ENCODE measurements around the gene TMEM9B.

TMEM9B gene

DNA sequence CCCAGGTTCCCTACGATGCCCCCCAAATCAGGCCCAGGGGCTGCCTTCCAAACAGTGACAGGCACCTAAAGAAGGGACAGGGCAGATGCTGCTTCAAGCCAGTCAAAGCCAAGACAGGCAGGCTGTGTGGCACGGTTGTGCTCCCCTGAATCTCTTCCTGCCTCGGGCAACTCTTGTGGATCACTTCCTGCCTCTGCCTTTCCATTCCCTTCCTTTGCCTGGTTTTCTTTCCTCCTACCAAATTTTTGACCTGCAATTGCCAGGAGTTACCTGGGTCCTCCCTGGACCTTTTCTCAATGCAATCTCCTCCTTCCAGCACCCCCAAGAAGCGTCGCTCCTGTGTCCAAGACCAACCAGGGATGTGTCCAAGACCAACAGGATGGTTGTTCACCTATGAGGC, 37.0 kb downstream of the TMEM9B start:
- Histone ChIP-seq H3K27me3 (replicated peaks; ENCODE audit: control insufficient read depth, insufficient read depth, low read length) (no peaks in the 10 kb centered on the region), H3K4me1 (ENCODE audit: control insufficient read depth, insufficient read depth, low read length) (peaks cover 7% of the 10 kb centered on the region), H3K9me3 (ENCODE audit: control insufficient read depth, low read length) (no peaks in the 10 kb centered on the region), H3K36me3 (ENCODE audit: control insufficient read depth, insufficient read depth, low read length, severe bottlenecking) (peaks cover 4% of the 10 kb centered on the region), H3K9ac (ENCODE audit: low read length) (no peak overlapping the region), H3K4me3 (ENCODE audit: low read length) (no peak overlapping the region)
- DNase-seq (ENCODE audit: low read depth) = no peak

DNA sequence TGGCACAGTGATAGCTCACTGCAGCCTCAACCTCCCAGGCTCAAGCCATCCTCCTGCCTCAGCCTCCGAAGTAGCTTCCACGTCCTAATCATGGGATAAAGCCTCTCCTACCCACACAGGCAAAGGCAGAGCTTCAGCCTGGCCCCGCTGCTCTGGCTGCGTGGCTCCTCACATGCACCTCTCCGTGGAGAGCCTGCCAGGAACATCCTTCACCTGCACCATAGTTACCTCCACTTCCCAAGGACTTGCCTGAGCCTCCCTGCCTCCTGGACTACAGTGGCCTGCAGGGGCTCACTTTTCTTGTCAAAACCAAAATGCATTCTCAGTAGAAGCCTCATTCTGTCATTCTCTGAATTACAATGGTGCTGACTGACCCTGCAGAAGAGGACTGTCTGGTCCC, 38.0 kb downstream of the TMEM9B start:
- peaks cover 14% of the 10 kb centered on the region for H3K36me3 ChIP-seq (ENCODE audit: control insufficient read depth, insufficient read depth, low read length, severe bottlenecking)
- H3K27me3 ChIP-seq (replicated peaks; ENCODE audit: control insufficient read depth, insufficient read depth, low read length) = no peaks in the 10 kb centered on the region
- H3K4me3 ChIP-seq (ENCODE audit: low read length) = no peak overlapping the region
- no peak for DNase-seq (ENCODE audit: low read depth)
- no peaks in the 10 kb centered on the region for H3K9me3 ChIP-seq (ENCODE audit: control insufficient read depth, low read length)
- H3K4me1 ChIP-seq (ENCODE audit: control insufficient read depth, insufficient read depth, low read length) = peaks cover 7% of the 10 kb centered on the region
- H3K9ac ChIP-seq (ENCODE audit: low read length) = no peak overlapping the region

DNA sequence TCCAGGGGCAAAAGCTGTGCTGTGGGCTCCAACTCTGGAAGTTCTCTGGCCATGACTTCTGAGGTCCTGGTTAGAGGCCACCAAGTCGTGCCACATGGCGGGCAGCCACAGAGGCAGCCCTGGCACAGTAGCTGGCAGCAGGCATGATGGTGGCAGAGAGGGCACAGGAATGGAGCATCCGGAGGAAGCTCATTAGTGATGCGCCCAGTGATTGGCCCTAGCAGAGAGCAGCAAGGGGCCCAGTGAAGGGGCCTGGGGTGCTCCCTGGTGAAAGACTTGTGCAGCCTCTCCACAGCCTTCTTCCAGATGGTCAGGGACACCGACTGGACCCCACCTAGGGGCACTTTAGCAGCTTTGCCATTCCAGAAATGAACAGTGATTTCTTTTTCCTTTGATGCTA, 38.5 kb downstream of the TMEM9B start:
- Histone ChIP-seq H3K4me1 (ENCODE audit: control insufficient read depth, insufficient read depth, low read length) (peaks cover 7% of the 10 kb centered on the region), H3K4me3 (ENCODE audit: low read length) (no peak overlapping the region), H3K9me3 (ENCODE audit: control insufficient read depth, low read length) (no peaks in the 10 kb centered on the region), H3K27me3 (replicated peaks; ENCODE audit: control insufficient read depth, insufficient read depth, low read length) (no peaks in the 10 kb centered on the region), H3K36me3 (ENCODE audit: control insufficient read depth, insufficient read depth, low read length, severe bottlenecking) (peaks cover 19% of the 10 kb centered on the region), H3K9ac (ENCODE audit: low read length) (no peak overlapping the region)
- DNase-seq (ENCODE audit: low read depth) = no peak

DNA sequence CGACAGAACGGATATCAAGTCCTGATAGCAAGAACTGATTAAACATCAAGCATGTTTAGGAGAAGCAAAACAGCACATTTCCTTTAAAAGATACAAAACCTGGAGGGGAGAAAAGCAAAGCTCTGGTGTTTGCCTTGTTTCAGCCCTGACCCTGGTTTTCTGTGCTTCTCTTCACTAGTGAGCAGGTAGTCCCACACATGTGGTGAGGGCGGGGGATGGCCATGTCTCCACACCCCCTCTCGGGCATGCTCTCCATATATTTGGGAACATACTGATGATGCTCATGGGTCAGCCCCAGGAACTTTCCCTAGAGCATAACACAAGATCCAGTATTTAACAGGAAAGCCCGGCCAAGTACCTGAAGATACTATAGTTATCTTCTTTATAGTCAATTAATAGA, 41.6 kb downstream of the TMEM9B start:
- H3K9ac ChIP-seq (ENCODE audit: low read length) = no peak overlapping the region
- H3K9me3 ChIP-seq (ENCODE audit: control insufficient read depth, low read length) = no peaks in the 10 kb centered on the region
- no peak for DNase-seq (ENCODE audit: low read depth)
- H3K27me3 ChIP-seq (replicated peaks; ENCODE audit: control insufficient read depth, insufficient read depth, low read length) = no peaks in the 10 kb centered on the region
- H3K4me3 ChIP-seq (ENCODE audit: low read length) = no peak overlapping the region
- peaks cover 47% of the 10 kb centered on the region for H3K36me3 ChIP-seq (ENCODE audit: control insufficient read depth, insufficient read depth, low read length, severe bottlenecking)
- peaks cover 10% of the 10 kb centered on the region for H3K4me1 ChIP-seq (ENCODE audit: control insufficient read depth, insufficient read depth, low read length)

DNA sequence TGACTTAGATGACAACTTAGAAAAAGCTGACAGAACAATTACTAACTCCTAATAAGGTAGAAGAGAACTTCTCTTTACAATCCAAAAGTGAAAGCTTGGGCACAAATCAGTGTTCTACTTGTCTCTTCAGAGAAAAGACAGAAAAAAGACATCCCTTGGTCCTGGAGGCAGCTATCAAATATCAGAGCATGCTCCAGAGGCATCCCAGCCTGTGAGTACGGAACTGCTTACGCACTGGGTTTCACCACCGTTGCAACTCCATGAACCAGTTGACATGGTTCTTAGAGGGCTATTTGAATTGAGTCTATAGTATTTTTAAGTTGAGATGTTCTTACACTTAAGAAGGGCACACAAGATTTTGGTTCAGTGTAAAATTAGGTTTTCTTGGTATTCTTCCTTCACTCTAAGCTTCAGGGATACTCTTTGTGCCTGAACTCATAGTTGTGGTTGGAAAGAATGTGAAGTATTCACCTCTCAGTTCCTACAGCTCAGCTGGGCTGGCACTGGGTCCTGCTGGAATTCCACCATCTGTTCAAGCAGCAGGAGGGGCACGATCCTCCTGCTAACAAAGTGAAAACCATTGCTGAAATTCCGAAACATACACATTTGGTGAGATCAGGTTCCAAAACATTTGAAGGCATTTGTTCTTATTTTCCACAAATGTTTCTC, 47.0 kb downstream of the TMEM9B start:
- peaks cover 31% of the 10 kb centered on the region for H3K4me1 ChIP-seq (ENCODE audit: control insufficient read depth, insufficient read depth, low read length)
- H3K9me3 ChIP-seq (ENCODE audit: control insufficient read depth, low read length) = no peaks in the 10 kb centered on the region
- H3K27me3 ChIP-seq (replicated peaks; ENCODE audit: control insufficient read depth, insufficient read depth, low read length) = no peaks in the 10 kb centered on the region
- H3K36me3 ChIP-seq (ENCODE audit: control insufficient read depth, insufficient read depth, low read length, severe bottlenecking) = peaks cover 60% of the 10 kb centered on the region
- H3K4me3 ChIP-seq (ENCODE audit: low read length) = peak overlapping the region; percentile 62
- DNase-seq (ENCODE audit: low read depth) = peak; percentile 93
- peak overlapping the region; percentile 75 for H3K9ac ChIP-seq (ENCODE audit: low read length)

DNA sequence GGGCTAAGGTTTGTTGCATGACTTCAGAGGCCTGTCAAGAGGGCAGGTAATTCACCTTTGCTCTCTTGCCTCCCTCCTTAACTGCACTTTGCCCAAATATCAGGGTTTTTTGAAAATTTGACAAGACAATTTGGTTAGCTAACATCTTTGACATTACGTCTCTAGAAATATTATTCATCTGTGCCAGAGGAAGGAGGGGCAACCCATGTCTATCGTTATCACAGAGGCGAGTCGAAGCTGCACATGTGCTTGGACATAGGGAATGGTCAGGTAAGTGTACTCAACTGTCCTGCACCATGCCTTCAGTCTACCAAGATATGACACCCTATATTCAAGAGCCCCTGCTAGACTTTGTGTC, 49.6 kb downstream of the TMEM9B start:
- Histone ChIP-seq H3K9me3 (ENCODE audit: control insufficient read depth, low read length) (no peaks in the 10 kb centered on the region), H3K36me3 (ENCODE audit: control insufficient read depth, insufficient read depth, low read length, severe bottlenecking) (peaks cover 35% of the 10 kb centered on the region), H3K4me3 (ENCODE audit: low read length) (no peak overlapping the region), H3K9ac (ENCODE audit: low read length) (no peak overlapping the region), H3K27me3 (replicated peaks; ENCODE audit: control insufficient read depth, insufficient read depth, low read length) (no peaks in the 10 kb centered on the region), H3K4me1 (ENCODE audit: control insufficient read depth, insufficient read depth, low read length) (peaks cover 38% of the 10 kb centered on the region)
- DNase-seq (ENCODE audit: low read depth) = no peak

DNA sequence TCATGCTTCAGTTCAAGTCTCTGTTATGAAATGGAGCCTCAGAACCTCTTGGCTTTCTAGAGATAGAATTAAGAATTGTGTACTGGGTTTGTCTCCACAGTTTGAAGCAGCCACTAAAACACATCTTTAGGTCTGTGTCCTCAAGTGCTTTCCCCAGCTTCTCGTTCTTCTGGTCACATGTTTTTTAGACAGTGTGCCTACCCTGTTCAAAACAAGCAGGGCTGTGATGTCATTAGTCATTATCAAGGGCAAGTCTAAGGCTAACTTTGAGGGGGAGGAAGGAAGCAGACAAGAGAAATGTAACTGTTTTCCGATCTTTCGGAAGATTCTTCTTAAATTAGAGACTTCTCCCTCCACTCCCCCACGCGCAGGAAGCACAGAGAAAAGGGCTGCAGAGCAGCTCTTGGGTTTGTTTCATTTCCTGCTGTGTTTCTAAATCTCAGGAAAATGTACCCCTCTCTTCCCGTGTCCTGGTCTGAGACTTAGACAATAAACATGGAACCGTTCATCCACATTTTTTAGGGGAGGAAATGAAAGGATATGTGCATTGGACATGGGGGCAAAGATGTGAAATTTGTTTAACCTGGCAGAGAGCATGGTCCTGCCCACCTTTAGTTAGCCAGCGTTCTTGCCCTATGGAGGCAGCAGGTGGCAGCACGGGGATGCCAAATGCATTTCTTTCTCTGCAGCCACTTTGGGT, 50.1 kb downstream of the TMEM9B start:
- Histone ChIP-seq H3K4me1 (ENCODE audit: control insufficient read depth, insufficient read depth, low read length) (peaks cover 38% of the 10 kb centered on the region), H3K27me3 (replicated peaks; ENCODE audit: control insufficient read depth, insufficient read depth, low read length) (no peaks in the 10 kb centered on the region), H3K9me3 (ENCODE audit: control insufficient read depth, low read length) (no peaks in the 10 kb centered on the region), H3K36me3 (ENCODE audit: control insufficient read depth, insufficient read depth, low read length, severe bottlenecking) (peaks cover 31% of the 10 kb centered on the region), H3K4me3 (ENCODE audit: low read length) (peak overlapping the region; percentile 36), H3K9ac (ENCODE audit: low read length) (peak overlapping the region; percentile 50)
- DNase-seq (ENCODE audit: low read depth) = peak; percentile 50

DNA sequence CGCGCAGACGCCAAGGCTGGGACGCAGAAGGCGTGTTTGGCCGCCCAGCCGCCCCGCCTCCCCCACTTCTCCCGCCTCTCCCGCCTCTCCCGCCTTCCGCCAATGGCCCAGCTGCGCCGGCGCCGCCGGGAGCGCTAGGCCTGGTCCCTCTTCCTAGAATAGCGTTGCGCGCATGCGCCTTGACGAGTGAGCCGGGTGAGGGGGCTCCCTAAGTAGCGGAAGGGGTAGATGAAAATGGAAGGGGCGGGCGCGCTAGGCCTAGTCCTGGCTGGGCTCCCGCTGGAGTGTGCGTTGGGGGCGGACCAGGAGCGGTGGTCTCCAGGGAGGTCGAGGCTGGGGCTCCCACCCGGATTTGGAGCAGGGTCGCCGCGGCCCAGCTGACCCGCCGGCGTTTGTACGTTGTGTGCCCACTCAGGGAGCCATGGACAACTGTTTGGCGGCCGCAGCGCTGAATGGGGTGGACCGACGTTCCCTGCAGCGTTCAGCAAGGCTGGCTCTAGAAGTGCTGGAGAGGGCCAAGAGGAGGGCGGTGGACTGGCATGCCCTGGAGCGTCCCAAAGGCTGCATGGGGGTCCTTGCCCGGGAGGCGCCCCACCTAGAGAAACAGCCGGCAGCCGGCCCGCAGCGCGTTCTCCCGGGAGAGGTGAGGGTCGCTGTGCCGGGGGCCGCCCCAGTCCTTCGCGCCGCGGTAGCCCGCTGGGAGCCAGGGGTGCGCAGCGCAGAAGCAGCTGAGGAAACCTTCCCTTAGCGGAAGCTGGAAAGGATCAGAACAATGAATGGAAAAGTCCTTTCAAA, 53.0 kb downstream of the TMEM9B start, which contains the start of gene AKIP1:
Gene AKIP1 (plus strand): TSS at position 161 of the 795 bp plus-strand sequence. CDS start 261 bp downstream, at position 422.
- Histone ChIP-seq H3K4me1 (ENCODE audit: control insufficient read depth, insufficient read depth, low read length) (peaks cover 31% of the 10 kb centered on the region), H3K9me3 (ENCODE audit: control insufficient read depth, low read length) (no peaks in the 10 kb centered on the region), H3K4me3 (ENCODE audit: low read length) (peak within 1 kb of the TSS; percentile 95), H3K36me3 (ENCODE audit: control insufficient read depth, insufficient read depth, low read length, severe bottlenecking) (peaks cover 7% of the 10 kb centered on the region), H3K9ac (ENCODE audit: low read length) (peak within 1 kb of the TSS; percentile 98), H3K27me3 (replicated peaks; ENCODE audit: control insufficient read depth, insufficient read depth, low read length) (no peaks in the 10 kb centered on the region)
- peak; percentile 98 for DNase-seq (ENCODE audit: low read depth)

DNA sequence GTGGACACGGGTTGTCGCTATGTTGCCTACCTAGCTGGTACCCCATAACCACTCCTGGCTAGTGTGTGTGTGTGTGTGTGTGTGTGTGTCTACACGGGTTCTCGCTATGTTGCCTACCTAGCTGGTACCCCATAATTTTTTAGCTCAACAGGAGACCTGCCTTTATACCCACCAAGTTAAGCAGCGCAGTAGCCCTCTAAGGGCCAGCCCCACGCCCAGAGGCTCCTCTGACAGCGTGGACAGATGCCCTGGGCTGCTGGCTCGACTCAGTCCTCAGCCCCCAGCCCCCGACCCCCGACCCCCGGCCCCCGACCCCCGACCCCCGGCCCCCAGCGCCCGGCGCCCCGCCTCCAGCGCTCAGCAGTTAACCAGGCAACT, 53.6 kb downstream of the TMEM9B start:
- no peak for DNase-seq (ENCODE audit: low read depth)
- Histone ChIP-seq H3K9me3 (ENCODE audit: control insufficient read depth, low read length) (no peaks in the 10 kb centered on the region), H3K9ac (ENCODE audit: low read length) (peak overlapping the region; percentile 80), H3K4me3 (ENCODE audit: low read length) (peak overlapping the region; percentile 86), H3K4me1 (ENCODE audit: control insufficient read depth, insufficient read depth, low read length) (peaks cover 36% of the 10 kb centered on the region), H3K27me3 (replicated peaks; ENCODE audit: control insufficient read depth, insufficient read depth, low read length) (no peaks in the 10 kb centered on the region), H3K36me3 (ENCODE audit: control insufficient read depth, insufficient read depth, low read length, severe bottlenecking) (peaks cover 5% of the 10 kb centered on the region)

DNA sequence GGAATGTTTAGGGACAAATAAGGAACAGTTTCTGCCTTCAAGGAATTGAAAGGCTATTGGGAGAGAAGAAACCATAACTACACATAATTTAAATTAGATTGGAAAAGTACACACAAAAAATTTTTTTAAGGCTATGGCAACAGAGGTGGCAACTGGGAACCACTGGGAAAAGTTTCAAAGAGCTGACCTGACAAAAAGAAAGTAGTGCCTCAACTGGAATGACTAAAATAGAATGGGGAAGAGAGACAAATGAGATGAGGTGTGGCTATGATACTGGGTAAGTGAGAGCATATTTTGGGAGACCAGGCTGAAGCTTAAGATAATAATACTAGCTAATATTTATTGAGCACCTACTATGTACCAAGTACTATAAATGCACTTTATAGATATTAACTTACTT, 56.1 kb downstream of the TMEM9B start:
- Histone ChIP-seq H3K27me3 (replicated peaks; ENCODE audit: control insufficient read depth, insufficient read depth, low read length) (no peaks in the 10 kb centered on the region), H3K4me3 (ENCODE audit: low read length) (no peak overlapping the region), H3K36me3 (ENCODE audit: control insufficient read depth, insufficient read depth, low read length, severe bottlenecking) (no peaks in the 10 kb centered on the region), H3K9ac (ENCODE audit: low read length) (no peak overlapping the region), H3K9me3 (ENCODE audit: control insufficient read depth, low read length) (no peaks in the 10 kb centered on the region), H3K4me1 (ENCODE audit: control insufficient read depth, insufficient read depth, low read length) (peaks cover 30% of the 10 kb centered on the region)
- no peak for DNase-seq (ENCODE audit: low read depth)

DNA sequence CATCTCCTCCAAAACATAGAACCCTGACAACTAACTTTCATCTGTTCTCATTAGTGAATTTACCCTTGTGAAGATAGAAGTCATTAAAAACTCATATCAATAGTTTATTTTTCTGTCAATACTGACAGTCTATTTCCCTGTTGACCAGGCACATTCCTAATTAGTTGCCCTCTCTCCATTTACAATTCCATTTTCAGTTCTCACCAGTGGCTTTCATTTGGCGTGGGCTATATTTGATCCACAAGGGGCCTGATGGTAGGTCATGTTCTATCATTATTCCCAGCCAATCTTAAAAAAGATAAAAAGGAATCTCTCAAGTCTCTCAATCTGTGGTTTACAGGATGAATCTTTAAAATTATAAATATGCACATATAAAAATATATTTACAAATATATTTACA, 57.1 kb downstream of the TMEM9B start:
- H3K27me3 ChIP-seq (replicated peaks; ENCODE audit: control insufficient read depth, insufficient read depth, low read length) = no peaks in the 10 kb centered on the region
- H3K36me3 ChIP-seq (ENCODE audit: control insufficient read depth, insufficient read depth, low read length, severe bottlenecking) = no peaks in the 10 kb centered on the region
- H3K4me1 ChIP-seq (ENCODE audit: control insufficient read depth, insufficient read depth, low read length) = peaks cover 26% of the 10 kb centered on the region
- H3K9me3 ChIP-seq (ENCODE audit: control insufficient read depth, low read length) = no peaks in the 10 kb centered on the region
- no peak overlapping the region for H3K4me3 ChIP-seq (ENCODE audit: low read length)
- H3K9ac ChIP-seq (ENCODE audit: low read length) = no peak overlapping the region
- peak; percentile 10 for DNase-seq (ENCODE audit: low read depth)
